HCT116 (cell line): ENCODE results near the gene GRIK4. TPM values are rescaled to one million over a fixed set of nuclear protein-coding genes. Genes with fewer than 3 reads are reported as not detected.

Experiments
- ATAC-seq: fragments of 200-7000 bp; cut with Tn5 transposase; 2 replicates; pipeline ENCODE4 v1.9.1; 2020; ENCODE audit warnings: mild to moderate bottlenecking, moderate library complexity
- BruUV-seq: library from RNA; stranded (reverse); fragments of 400-500 nt; replicated peaks from 2 replicates; lab custom pipeline; 2021; lab: Mats Ljungman, UMichigan
- CTCF ChIA-PET: fragments of 300-600 bp; sonication (Branson Sonifier 250); formaldehyde crosslinking; loops from one replicate; lab custom pipeline; 2021; ENCODE audit warnings: antibody characterized with exemption; lab: Charles Lee
- POLR2A ChIA-PET: fragments of 300-600, 350-600 bp; sonication (Branson Sonifier 250); formaldehyde crosslinking; loops from one replicate; lab custom pipeline; 2021; ENCODE audit warnings: antibody characterized with exemption; lab: Charles Lee
- RAD21 ChIA-PET, 2 experiments: fragments of 300-600 bp; sonication (Branson Sonifier 250); formaldehyde crosslinking; loops; one replicate each; lab custom pipeline; 2023; ENCODE audit warnings: low total read pairs in 2 of 2; ENCODE audit not compliant: uncharacterized antibody in 2 of 2, unreplicated experiment in 2 of 2, low non-redundant PET in 1 of 2; lab: Charles Lee
- DNase-seq: peaks from one replicate; pipeline ENCODE4 v3.0.0-alpha.2; 2010; ENCODE audit warnings: low read depth, low spot score
- H2AFZ ChIP-seq: fragments of 200-600 bp; shearing (Covaris generic), sonication (generic); 2 replicates; pipeline ENCODE4 v1.6.1; 2017; ENCODE audit warnings: low read depth, mixed run types, mixed read lengths, antibody characterized with exemption, low read length; ENCODE audit not compliant: poor library complexity, severe bottlenecking
- H3K27ac ChIP-seq: 2 replicates; pipeline ENCODE4 v1.5.1; 2012; ENCODE audit warnings: low read depth, low read length
- H3K27me3 ChIP-seq: fragments of 200-600 bp; sonication (generic); 2 replicates; pipeline ENCODE4 v1.6.1; 2016; ENCODE audit warnings: mixed run types, low read length, mixed read lengths; ENCODE audit not compliant: insufficient read depth
- H3K36me3 ChIP-seq, 2 experiments: fragments of 200-500 bp in 1 of 2; fragments of 200-600 bp in 1 of 2; sonication (Bioruptor generic) in 1 of 2; sonication (generic) in 1 of 2; 2 replicates each; pipeline versions ENCODE4 v1.5.1 to v1.6.1; 2014 to 2016; ENCODE audit warnings: low read length in 2 of 2, inconsistent platforms in 1 of 2, mixed read lengths in 1 of 2, mixed run types in 1 of 2; ENCODE audit not compliant: insufficient read depth in 2 of 2, control insufficient read depth in 1 of 2
- H3K4me1 ChIP-seq, 2 experiments: fragments of 200-600 bp in 1 of 2; sonication (generic) in 1 of 2; 2 replicates each; pipeline versions ENCODE4 v1.5.1 to v1.6.1; 2012 to 2017; ENCODE audit warnings: low read length in 2 of 2, inconsistent platforms in 1 of 2, mild to moderate bottlenecking in 1 of 2, mixed read lengths in 1 of 2, mixed run types in 1 of 2, moderate library complexity in 1 of 2; ENCODE audit not compliant: insufficient read depth in 2 of 2, control insufficient read depth in 1 of 2
- H3K4me2 ChIP-seq: fragments of 200-600 bp; sonication (generic); 2 replicates; pipeline ENCODE4 v1.6.1; 2017; ENCODE audit warnings: mixed run types, low read length, mixed read lengths
- H3K4me3 ChIP-seq, 2 experiments: fragments of 200-600 bp in 1 of 2; sonication (generic) in 1 of 2; replicated peaks in 1 of 2; 2 replicates each; pipeline ENCODE4 v1.5.1; 2011 to 2016; ENCODE audit warnings: low read length in 2 of 2, control low read depth in 1 of 2, low read depth in 1 of 2, mild to moderate bottlenecking in 1 of 2, mixed read lengths in 1 of 2, mixed run types in 1 of 2
- H3K79me2 ChIP-seq: fragments of 200-600 bp; sonication (generic); 2 replicates; pipeline ENCODE4 v1.6.1; 2017; ENCODE audit warnings: mild to moderate bottlenecking, mixed run types, low read length, moderate library complexity, mixed read lengths; ENCODE audit not compliant: insufficient read depth
- H3K9ac ChIP-seq: fragments of 200-600 bp; sonication (generic); 2 replicates; pipeline ENCODE4 v1.6.1; 2016; ENCODE audit warnings: low read length, mixed read lengths
- H3K9me2 ChIP-seq: fragments of 200-600 bp; sonication (generic), shearing (Covaris generic); 2 replicates; pipeline ENCODE4 v1.6.1; 2017; ENCODE audit warnings: mixed run types, mild to moderate bottlenecking, moderate library complexity; ENCODE audit not compliant: insufficient read depth
- H3K9me3 ChIP-seq, 2 experiments: fragments of 200-500 bp in 1 of 2; fragments of 200-600 bp in 1 of 2; sonication (Bioruptor generic) in 1 of 2; sonication (generic) in 1 of 2; 2 replicates each; pipeline ENCODE4 v1.6.1; 2014 to 2017; ENCODE audit warnings: low read length in 2 of 2, mixed read lengths in 2 of 2, inconsistent platforms in 1 of 2, low read depth in 1 of 2, mild to moderate bottlenecking in 1 of 2, mixed run types in 1 of 2, moderate library complexity in 1 of 2; ENCODE audit not compliant: control insufficient read depth in 1 of 2, insufficient read depth in 1 of 2
- H4K20me1 ChIP-seq: fragments of 200-600 bp; sonication (generic), shearing (Covaris generic); 2 replicates; pipeline ENCODE4 v1.6.1; 2017; ENCODE audit warnings: mixed run types, mild to moderate bottlenecking, moderate library complexity; ENCODE audit not compliant: insufficient read depth
- ATF3 ChIP-seq: IDR thresholded peaks from 2 replicates; pipeline ENCODE4 v1.6.1; 2012
- CTCF ChIP-seq, 3 experiments: fragments of 200-600 bp in 1 of 3; sonication (generic) in 1 of 3; IDR thresholded peaks in 2 of 3; conservative IDR thresholded peaks in 1 of 3; 2 replicates each; pipeline ENCODE4 v1.5.1; 2012 to 2017; ENCODE audit warnings: low read depth in 2 of 3, low read length in 2 of 3, antibody characterized with exemption in 1 of 3, borderline replicate concordance in 1 of 3, control low read depth in 1 of 3, mild to moderate bottlenecking in 1 of 3, mixed read lengths in 1 of 3, mixed run types in 1 of 3, moderate library complexity in 1 of 3; ENCODE audit not compliant: insufficient read depth in 1 of 3
- ELF1 ChIP-seq: IDR thresholded peaks from 2 replicates; pipeline ENCODE4 v1.6.1; 2012; ENCODE audit warnings: low read depth, borderline replicate concordance
- EZH2 ChIP-seq: fragments of 200-600 bp; sonication (generic); IDR thresholded peaks from 2 replicates; pipeline ENCODE4 v1.6.1; 2017; ENCODE audit warnings: antibody characterized with exemption, mixed run types
- JUND ChIP-seq: IDR thresholded peaks from 2 replicates; pipeline ENCODE4 v1.6.1; 2012
- POLR2A ChIP-seq: IDR thresholded peaks from 2 replicates; pipeline ENCODE4 v1.7.0; 2011; ENCODE audit warnings: borderline replicate concordance; ENCODE audit not compliant: insufficient read depth, insufficient read length; ENCODE audit errors: extremely low read depth
- POLR2AphosphoS5 ChIP-seq: IDR thresholded peaks from 2 replicates; pipeline ENCODE4 v1.6.1; 2011; ENCODE audit warnings: mild to moderate bottlenecking, low read depth, low read length, moderate library complexity
- SRF ChIP-seq: IDR thresholded peaks from 2 replicates; pipeline ENCODE4 v1.6.1; 2012; ENCODE audit warnings: low read depth
- TCF7L2 ChIP-seq: IDR thresholded peaks from 2 replicates; pipeline ENCODE4 v1.7.0; 2011; ENCODE audit warnings: borderline replicate concordance, inconsistent platforms; ENCODE audit not compliant: insufficient read depth, insufficient read length; ENCODE audit errors: extremely low read depth
- YY1 ChIP-seq: IDR thresholded peaks from 2 replicates; pipeline ENCODE4 v1.6.1; 2011; ENCODE audit warnings: low read length, low read depth, moderate library complexity, mild to moderate bottlenecking; ENCODE audit not compliant: insufficient replicate concordance; ENCODE audit errors: extremely low read depth
- ZFX ChIP-seq: fragments of 450-650 bp; IDR thresholded peaks from 2 replicates; pipeline ENCODE4 v1.6.1; 2017
- intact Hi-C: fragments of 100-400 bp; cut with micrococcal nuclease; formaldehyde crosslinking; loops from 2 replicates; pipeline ENCODE4 v1.10.0; 2022
- total RNA-seq: library from RNA; stranded (reverse); gene quantifications from one replicate; pipeline ENCODE4 v1.2.1, GENCODE V29; 2021; ENCODE audit not compliant: unreplicated experiment

GRIK4 gene
- total RNA-seq, 1 experiment from 2014 or later: 0.52 TPM

GRCh38 chr11:121029813-121030445, 518.4 kb downstream of the GRIK4 start:
- Histone ChIP-seq H3K4me1 (peaks cover 5 to 14% of the 10 kb centered on the region in 2 experiments), H3K9me2 (no peaks in the 10 kb centered on the region), H3K27ac (no peak overlapping the region), H3K9ac (no peak overlapping the region), H3K4me3 (no peak overlapping the region), H3K27me3 (no peaks in the 10 kb centered on the region), H2AFZ (no peak overlapping the region), H4K20me1 (no peaks in the 10 kb centered on the region), H3K36me3 (no peaks in the 10 kb centered on the region), H3K9me3 (no peaks in the 10 kb centered on the region), H3K79me2 (peaks cover 28% of the 10 kb centered on the region), H3K4me2 (no peak overlapping the region)
- ATAC-seq (no peak), DNase-seq (no peak)
- POLR2A ChIA-PET: no interaction called here
- intact Hi-C loops: no loop called here
- no peak for TF ChIP-seq ELF1
- no peak for TF ChIP-seq SRF
- no peak for TF ChIP-seq EZH2
- TF ChIP-seq ATF3: no peak
- no peak for TF ChIP-seq YY1
- no peak for TF ChIP-seq CTCF (IDR thresholded peaks at IDR 0.05 in 2 of 3, conservative IDR thresholded peaks at IDR 0.05 in 1 of 3; ENCODE audit: borderline replicate concordance in 1 of 3, insufficient read depth in 1 of 3, low read depth in 2 of 3, low read length in 2 of 3)
- TF ChIP-seq TCF7L2: no peak
- TF ChIP-seq JUND: no peak
- TF ChIP-seq ZFX: no peak
- TF ChIP-seq POLR2A: no peak
- no peak for TF ChIP-seq POLR2AphosphoS5
- no TSS peak for BruUV-seq
- RAD21 ChIA-PET: no interaction called here
- CTCF ChIA-PET: no interaction called here
